Measurements from ENCODE around the gene DUSP22. TPM values are rescaled to one million over a fixed set of nuclear protein-coding genes. Genes with fewer than 3 reads are reported as not detected.

Gene DUSP22
- polyA plus RNA-seq, 1 of the 3 experiments (the other 2 are of a cell fraction) = 6.8 TPM

GRCh38 chr6:350371-350770 lies 58.1 kb downstream of the DUSP22 start:
- ChIA-PET POLR2A (no interaction called here), CTCF (interaction anchor here (3.6 kb wide), 1 partner anchor 11 kb away, joined by 20 read pairs; no protein-coding TSS in a partner anchor)
- Histone ChIP-seq H4K20me1 (ENCODE audit: insufficient read depth) (no peaks in the 10 kb centered on the region), H3K36me3 (replicated peaks in 1 of 2; ENCODE audit: control insufficient read depth in 1 of 2, insufficient read depth in 2 of 2, low read length in 1 of 2) (no peaks in the 10 kb centered on the region), H3K9me3 (no peaks in the 10 kb centered on the region), H3K4me3 (ENCODE audit: low read depth in 2 of 2, low read length in 1 of 2) (no peak overlapping the region), H3K4me2 (no peak overlapping the region), H3K27ac (ENCODE audit: low read depth in 2 of 2, low read length in 1 of 2) (no peak overlapping the region), H3K79me2 (ENCODE audit: insufficient read depth) (no peaks in the 10 kb centered on the region), H3K9ac (no peak overlapping the region), H3F3A (replicated peaks; ENCODE audit: insufficient read depth) (no peaks in the 10 kb centered on the region), H3K4me1 (ENCODE audit: control insufficient read depth in 1 of 2, insufficient read depth in 2 of 2, low read depth in 1 of 2, low read length in 1 of 2) (peaks cover 0 to 9% of the 10 kb centered on the region in 2 experiments; a peak in 1 of 4 replicates), H3K9me2 (no peaks in the 10 kb centered on the region), H3K27me3 (ENCODE audit: insufficient read depth) (peaks cover 23% of the 10 kb centered on the region; the same call in 1 of the 2 replicates), H2AFZ (ENCODE audit: low read depth) (no peak overlapping the region)
- 60% methylated on average over 9 of the region's 9 CpGs for WGBS (ENCODE audit: low lambda C conversion rate)
- TF ChIP-seq POLR2AphosphoS5 (IDR thresholded peaks at IDR 0.05; ENCODE audit: low read depth, low read length) = no peak
- TF ChIP-seq FOXJ3 (CRISPR knock-in tag; IDR thresholded peaks at IDR 0.05) = no peak
- TF ChIP-seq YY1 (IDR thresholded peaks at IDR 0.05; ENCODE audit: low read depth) = no peak
- TF ChIP-seq ELF1 (IDR thresholded peaks at IDR 0.05) = no peak
- TF ChIP-seq GABPA (IDR thresholded peaks at IDR 0.05; ENCODE audit: low read depth) = no peak
- no peak for TF ChIP-seq NFIC (IDR thresholded peaks at IDR 0.05; ENCODE audit: borderline replicate concordance)
- no peak for TF ChIP-seq MXI1 (IDR thresholded peaks at IDR 0.05; ENCODE audit: low read depth, low read length)
- TF ChIP-seq SMC3 (IDR thresholded peaks at IDR 0.05; ENCODE audit: low read depth, low read length) = no peak
- no peak for TF ChIP-seq TAF1 (IDR thresholded peaks at IDR 0.05; ENCODE audit: borderline replicate concordance, low read depth, low read length)
- no peak for TF ChIP-seq MEF2A (IDR thresholded peaks at IDR 0.05; ENCODE audit: borderline replicate concordance, low read depth)
- TF ChIP-seq JUND (IDR thresholded peaks at IDR 0.05) = no peak
- TF ChIP-seq EP300 (IDR thresholded peaks at IDR 0.05; ENCODE audit: borderline replicate concordance in 1 of 2, low read depth in 1 of 2, low read length in 1 of 2) = no peak
- no peak for TF ChIP-seq RAD21 (IDR thresholded peaks at IDR 0.05; ENCODE audit: low read length)
- no peak for DNase-seq

- H3K9me2 ChIP-seq = no peaks in the 10 kb centered on the region
- ChIA-PET POLR2A (no interaction called here), CTCF (interaction anchor here (3.6 kb wide), 1 partner anchor 10 kb away, joined by 20 read pairs; no protein-coding TSS in a partner anchor)
These were observed 59.0 kb downstream of the DUSP22 start for GRCh38 chr6:351011-351866.

More at GRCh38 chr6:351011-351866, 59.0 kb downstream of the DUSP22 start:
- Histone ChIP-seq H2AFZ (ENCODE audit: low read depth) (no peak overlapping the region), H3K79me2 (ENCODE audit: insufficient read depth) (no peaks in the 10 kb centered on the region), H3K36me3 (replicated peaks in 1 of 2; ENCODE audit: control insufficient read depth in 1 of 2, insufficient read depth in 2 of 2, low read length in 1 of 2) (no peaks in the 10 kb centered on the region), H3K9ac (no peak overlapping the region), H3K27ac (ENCODE audit: low read depth in 2 of 2, low read length in 1 of 2) (no peak overlapping the region), H3K9me3 (no peaks in the 10 kb centered on the region), H4K20me1 (ENCODE audit: insufficient read depth) (no peaks in the 10 kb centered on the region), H3F3A (replicated peaks; ENCODE audit: insufficient read depth) (no peaks in the 10 kb centered on the region), H3K4me2 (no peak overlapping the region), H3K27me3 (ENCODE audit: insufficient read depth) (peaks cover 30% of the 10 kb centered on the region; the same call in 1 of the 2 replicates), H3K4me3 (ENCODE audit: low read depth in 2 of 2, low read length in 1 of 2) (no peak overlapping the region), H3K4me1 (ENCODE audit: control insufficient read depth in 1 of 2, insufficient read depth in 2 of 2, low read depth in 1 of 2, low read length in 1 of 2) (peaks cover 0 to 5% of the 10 kb centered on the region in 2 experiments; a peak in 1 of 4 replicates)
- TF ChIP-seq GATA2 (CRISPR knock-in tag; IDR thresholded peaks at IDR 0.05) = no peak
- no peak for TF ChIP-seq TAF1 (IDR thresholded peaks at IDR 0.05; ENCODE audit: borderline replicate concordance, low read depth, low read length)
- no peak for TF ChIP-seq NRF1 (IDR thresholded peaks at IDR 0.05; ENCODE audit: low read depth, low read length)
- TF ChIP-seq RCOR1 (IDR thresholded peaks at IDR 0.05; ENCODE audit: low read length) = no peak
- WGBS (ENCODE audit: low lambda C conversion rate) = 61% methylated on average over 31 of the region's 31 CpGs
- DNase-seq = no peak
